Caco-2 (cell line): Measurements from ENCODE around the gene CAPN5. TPM values are rescaled to one million over a fixed set of nuclear protein-coding genes. Genes with fewer than 3 reads are reported as not detected.

Experiments used
- BruUV-seq: library from RNA; stranded (reverse); fragments of 400-500 nt; replicated peaks from 2 replicates; lab custom pipeline; 2021; lab: Mats Ljungman, UMichigan
- CTCF ChIA-PET: fragments of 300-600 bp; sonication (Branson Sonifier 250); formaldehyde crosslinking; loops from one replicate; lab custom pipeline; 2022; ENCODE audit warnings: antibody characterized with exemption; lab: Charles Lee
- POLR2A ChIA-PET: fragments of 300-600 bp; sonication (Branson Sonifier 250); formaldehyde crosslinking; loops from one replicate; lab custom pipeline; 2022; ENCODE audit warnings: antibody characterized with exemption; lab: Charles Lee
- DNase-seq, 2 experiments: peaks; one replicate each; pipeline versions ENCODE4 v3.0.0 to v3.0.0-alpha.2; 2020 to 2022
- H3K27me3 ChIP-seq: replicated peaks from 2 replicates; pipeline ENCODE4 v1.6.0; 2011; ENCODE audit warnings: low read length; ENCODE audit not compliant: control insufficient read depth, insufficient read depth
- H3K36me3 ChIP-seq: 2 replicates; pipeline ENCODE4 v1.5.1; 2011; ENCODE audit warnings: low read length; ENCODE audit not compliant: control insufficient read depth, insufficient read depth
- H3K4me1 ChIP-seq: fragments of 250-450 bp; sonication (Bioruptor Pico); 2 replicates; pipeline ENCODE4 v1.5.1; 2020; ENCODE audit warnings: mild to moderate bottlenecking
- H3K4me3 ChIP-seq: 2 replicates; pipeline ENCODE4 v1.5.1; 2011; ENCODE audit warnings: low read depth, mild to moderate bottlenecking, control low read depth, low read length
- H3K9me3 ChIP-seq: fragments of 250-450 bp; sonication (Bioruptor Pico); 2 replicates; pipeline ENCODE4 v1.5.1; 2020; ENCODE audit warnings: mild to moderate bottlenecking, moderate library complexity
- H3K27ac Mint-ChIP-seq: one replicate; pipeline ENCODE4 v1.8.0; 2022; ENCODE audit warnings: mixed read lengths; ENCODE audit not compliant: unreplicated experiment
- H3K27me3 Mint-ChIP-seq: one replicate; pipeline ENCODE4 v1.8.0; 2022; ENCODE audit warnings: mixed read lengths; ENCODE audit not compliant: insufficient read depth, unreplicated experiment
- H3K36me3 Mint-ChIP-seq: one replicate; pipeline ENCODE4 v1.8.0; 2022; ENCODE audit warnings: mild to moderate bottlenecking, mixed read lengths; ENCODE audit not compliant: insufficient read depth, unreplicated experiment
- H3K4me1 Mint-ChIP-seq: one replicate; pipeline ENCODE4 v1.8.0; 2022; ENCODE audit warnings: low read depth, mixed read lengths; ENCODE audit not compliant: unreplicated experiment
- H3K4me3 Mint-ChIP-seq: one replicate; pipeline ENCODE4 v1.8.0; 2022; ENCODE audit warnings: mild to moderate bottlenecking, moderate library complexity, mixed read lengths; ENCODE audit not compliant: unreplicated experiment
- H3K9me3 Mint-ChIP-seq: one replicate; pipeline ENCODE4 v1.8.0; 2022; ENCODE audit warnings: mixed read lengths; ENCODE audit not compliant: unreplicated experiment
- intact Hi-C: fragments of 100-400 bp; cut with micrococcal nuclease; formaldehyde crosslinking; loops from one replicate; pipeline ENCODE4 v1.10.0; 2022; ENCODE audit not compliant: unreplicated experiment
- total RNA-seq: library from RNA; stranded (reverse); gene quantifications from 2 replicates; pipeline ENCODE4 v1.2.3, GENCODE V29; 2022
- TF ChIP-seq, protein P1 (sequence below), 2 experiments: fragments of 200-600 bp in 1 of 2; IDR thresholded peaks; 1 replicate in 1 of 2; 2 replicates in 1 of 2; pipeline versions ENCODE4 v1.5.1 to v1.8.0; 2011 to 2022; ENCODE audit warnings: antibody characterized with exemption in 1 of 2, control low read depth in 1 of 2, inconsistent platforms in 1 of 2, low read depth in 1 of 2, low read length in 1 of 2, mild to moderate bottlenecking in 1 of 2, moderate library complexity in 1 of 2; ENCODE audit not compliant: insufficient read depth in 1 of 2, severe bottlenecking in 1 of 2, unreplicated experiment in 1 of 2

CAPN5 gene
- total RNA-seq, 1 experiment from 2014 or later, result 21.2 TPM

DNA sequence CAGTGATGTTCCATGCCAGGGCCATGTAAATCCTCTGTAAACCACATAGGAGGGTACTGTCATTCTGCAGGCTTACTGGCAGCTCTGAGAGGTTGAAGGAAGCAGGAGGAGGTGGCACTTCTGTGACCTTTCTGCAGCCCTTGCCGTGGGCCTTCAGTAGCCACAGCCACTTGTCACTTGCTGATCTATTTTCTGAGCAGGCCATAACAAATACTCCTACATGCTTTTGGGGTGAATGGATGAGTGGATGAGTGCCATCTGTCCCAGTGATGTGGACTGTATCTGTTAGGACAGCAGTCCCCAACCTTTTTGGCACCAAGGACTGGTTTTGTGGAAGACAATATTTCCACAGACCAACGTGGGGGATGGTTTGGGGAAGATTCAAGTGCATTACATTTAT, 22.4 kb upstream of the CAPN5 start:
- intact Hi-C loops, result no loop called here
- peaks cover 9% of the 10 kb centered on the region; the same call in 1 of the 2 replicates for H3K4me1 ChIP-seq
- H3K27me3 Mint-ChIP-seq, result no peaks in the 10 kb centered on the region
- no peaks in the 10 kb centered on the region for H3K36me3 ChIP-seq
- no peak overlapping the region for H3K4me3 Mint-ChIP-seq
- H3K9me3 ChIP-seq, result peaks cover 3% of the 10 kb centered on the region; the same call in 1 of the 2 replicates
- H3K4me1 Mint-ChIP-seq, result peaks cover 15% of the 10 kb centered on the region
- H3K27me3 ChIP-seq, result no peaks in the 10 kb centered on the region
- BruUV-seq, result no TSS peak
- H3K36me3 Mint-ChIP-seq, result peaks cover 10% of the 10 kb centered on the region
- TF ChIP-seq, protein P1, sequence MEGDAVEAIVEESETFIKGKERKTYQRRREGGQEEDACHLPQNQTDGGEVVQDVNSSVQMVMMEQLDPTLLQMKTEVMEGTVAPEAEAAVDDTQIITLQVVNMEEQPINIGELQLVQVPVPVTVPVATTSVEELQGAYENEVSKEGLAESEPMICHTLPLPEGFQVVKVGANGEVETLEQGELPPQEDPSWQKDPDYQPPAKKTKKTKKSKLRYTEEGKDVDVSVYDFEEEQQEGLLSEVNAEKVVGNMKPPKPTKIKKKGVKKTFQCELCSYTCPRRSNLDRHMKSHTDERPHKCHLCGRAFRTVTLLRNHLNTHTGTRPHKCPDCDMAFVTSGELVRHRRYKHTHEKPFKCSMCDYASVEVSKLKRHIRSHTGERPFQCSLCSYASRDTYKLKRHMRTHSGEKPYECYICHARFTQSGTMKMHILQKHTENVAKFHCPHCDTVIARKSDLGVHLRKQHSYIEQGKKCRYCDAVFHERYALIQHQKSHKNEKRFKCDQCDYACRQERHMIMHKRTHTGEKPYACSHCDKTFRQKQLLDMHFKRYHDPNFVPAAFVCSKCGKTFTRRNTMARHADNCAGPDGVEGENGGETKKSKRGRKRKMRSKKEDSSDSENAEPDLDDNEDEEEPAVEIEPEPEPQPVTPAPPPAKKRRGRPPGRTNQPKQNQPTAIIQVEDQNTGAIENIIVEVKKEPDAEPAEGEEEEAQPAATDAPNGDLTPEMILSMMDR (IDR thresholded peaks at IDR 0.05; ENCODE audit: insufficient read depth in 1 of 2, low read depth in 1 of 2, low read length in 1 of 2, severe bottlenecking in 1 of 2, unreplicated experiment in 1 of 2), result no peak
- H3K9me3 Mint-ChIP-seq, result no peaks in the 10 kb centered on the region
- CTCF ChIA-PET, result interaction anchor here (1.6 to 2.2 kb wide), 5 partner anchors 8 to 322 kb away, joined by 7 to 54 read pairs (median 18); no protein-coding TSS in a partner anchor
- POLR2A ChIA-PET, result no interaction called here
- H3K27ac Mint-ChIP-seq, result no peak overlapping the region
- no peak for DNase-seq
- H3K4me3 ChIP-seq, result no peak overlapping the region

DNA sequence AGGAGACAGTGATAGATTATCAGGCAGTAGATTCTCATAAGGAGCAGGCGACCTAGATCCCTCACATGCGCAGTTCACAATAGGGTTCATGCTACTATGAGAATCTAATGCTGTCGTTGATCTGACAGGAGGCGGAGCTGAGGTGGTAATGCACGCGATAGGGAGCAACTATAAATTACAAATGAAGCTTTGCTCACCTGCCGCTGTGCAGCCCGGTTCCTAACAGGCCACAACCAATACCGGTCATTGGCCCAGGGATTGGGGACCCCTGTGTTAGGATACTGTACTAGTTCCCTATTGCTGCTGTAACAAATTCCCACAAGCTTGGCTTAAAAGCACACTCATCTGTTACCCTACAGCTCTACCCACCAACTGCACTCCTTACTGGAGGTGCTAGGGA, 21.9 kb upstream of the CAPN5 start:
- TF ChIP-seq, protein P1 (IDR thresholded peaks at IDR 0.05; ENCODE audit: insufficient read depth in 1 of 2, low read depth in 1 of 2, low read length in 1 of 2, severe bottlenecking in 1 of 2, unreplicated experiment in 1 of 2), result no peak
- H3K36me3 Mint-ChIP-seq, result peaks cover 10% of the 10 kb centered on the region
- POLR2A ChIA-PET, result no interaction called here
- H3K4me1 Mint-ChIP-seq, result peaks cover 15% of the 10 kb centered on the region
- intact Hi-C loops, result loop anchor here (1.0 to 5.0 kb wide), 2 partner anchors 127 to 311 kb away; no protein-coding TSS in a partner anchor
- CTCF ChIA-PET, result interaction anchor here (0.9 to 2.2 kb wide), 12 partner anchors 9 to 323 kb away, joined by 3 to 54 read pairs (median 6); no protein-coding TSS in a partner anchor
- Histone ChIP-seq H3K27me3 (no peaks in the 10 kb centered on the region), H3K9me3 (peaks cover 3% of the 10 kb centered on the region; the same call in 1 of the 2 replicates), H3K4me1 (peaks cover 9% of the 10 kb centered on the region; the same call in 1 of the 2 replicates), H3K36me3 (no peaks in the 10 kb centered on the region), H3K4me3 (no peak overlapping the region)
- BruUV-seq, result no TSS peak
- DNase-seq, result no peak
- no peak overlapping the region for H3K27ac Mint-ChIP-seq
- no peak overlapping the region for H3K4me3 Mint-ChIP-seq
- H3K27me3 Mint-ChIP-seq, result no peaks in the 10 kb centered on the region
- no peaks in the 10 kb centered on the region for H3K9me3 Mint-ChIP-seq

DNA sequence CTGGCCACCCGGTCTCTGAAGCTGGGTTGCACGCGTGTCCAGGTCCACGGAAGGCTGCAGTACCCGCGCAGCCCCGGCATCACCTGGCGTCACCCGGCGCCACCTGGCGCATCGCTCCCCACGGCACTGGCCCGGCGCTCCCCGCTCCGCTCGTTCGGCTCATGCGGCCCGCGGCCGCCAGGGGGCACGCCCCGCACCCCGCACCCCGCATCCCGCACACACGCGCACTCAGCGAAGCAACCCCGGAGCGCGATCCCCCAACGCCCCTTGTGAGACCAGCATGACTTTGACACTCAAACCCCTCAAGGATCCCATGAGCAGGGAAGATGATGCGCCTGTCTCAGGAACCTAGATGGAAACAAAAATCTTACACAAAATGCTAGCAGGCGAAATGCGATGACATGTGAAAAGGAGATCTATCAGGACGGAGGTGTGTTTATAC, 20.7 kb upstream of the CAPN5 start:
- peak overlapping the region; percentile 31 for H3K4me3 ChIP-seq
- CTCF ChIA-PET, result interaction anchor here (0.9 to 2.2 kb wide), 13 partner anchors 10 to 324 kb away, joined by 3 to 54 read pairs (median 5); no protein-coding TSS in a partner anchor
- H3K9me3 ChIP-seq, result peaks cover 3% of the 10 kb centered on the region; the same call in 1 of the 2 replicates
- no TSS peak for BruUV-seq
- H3K36me3 ChIP-seq, result no peaks in the 10 kb centered on the region
- Mint-ChIP-seq H3K9me3 (no peaks in the 10 kb centered on the region), H3K4me3 (peak overlapping the region; percentile 36), H3K27me3 (no peaks in the 10 kb centered on the region), H3K36me3 (peaks cover 5% of the 10 kb centered on the region), H3K27ac (no peak overlapping the region), H3K4me1 (peaks cover 15% of the 10 kb centered on the region)
- intact Hi-C loops, result loop anchor here (1.0 to 5.0 kb wide), 3 partner anchors 10 to 126 kb away; no protein-coding TSS in a partner anchor
- TF ChIP-seq, protein P1 (IDR thresholded peaks at IDR 0.05; ENCODE audit: insufficient read depth in 1 of 2, low read depth in 1 of 2, low read length in 1 of 2, severe bottlenecking in 1 of 2, unreplicated experiment in 1 of 2), result peak; percentile 95 to 100
- DNase-seq, result peak; percentile 76 to 93
- no peaks in the 10 kb centered on the region for H3K27me3 ChIP-seq
- peaks cover 9% of the 10 kb centered on the region; the same call in 1 of the 2 replicates for H3K4me1 ChIP-seq
- POLR2A ChIA-PET, result no interaction called here
